ENCODE data around the gene AP3M1.

AP3M1 gene

GRCh38 chr10:74187237-74187636 lies 36.6 kb upstream of the AP3M1 start:
- Histone ChIP-seq H3K27me3 (ENCODE audit: insufficient read depth, low read length, poor library complexity, severe bottlenecking) (no peaks in the 10 kb centered on the region), H3K4me2 (ENCODE audit: low read depth, low read length, poor library complexity, severe bottlenecking) (peak overlapping the region; percentile 1), H3K79me2 (ENCODE audit: insufficient read depth, low read length) (peaks cover 77% of the 10 kb centered on the region), H3F3A (ENCODE audit: low read depth) (no peaks in the 10 kb centered on the region), H4K20me1 (ENCODE audit: insufficient read depth, low read length, poor library complexity, severe bottlenecking) (no peaks in the 10 kb centered on the region), H3K9ac (ENCODE audit: low read depth, low read length, poor library complexity, severe bottlenecking) (no peak overlapping the region), H3K9me3 (ENCODE audit: insufficient read depth, low read depth, low read length) (no peaks in the 10 kb centered on the region), H3K4me3 (ENCODE audit: low read length, poor library complexity, severe bottlenecking) (no peak overlapping the region), H3K4me1 (ENCODE audit: insufficient read depth, low read length, poor library complexity, severe bottlenecking) (peaks cover 24% of the 10 kb centered on the region), H3K9me2 (replicated peaks; ENCODE audit: low read depth, low read length) (no peaks in the 10 kb centered on the region), H2AFZ (ENCODE audit: low read length) (no peak overlapping the region), H3K36me3 (ENCODE audit: insufficient read depth, low read length) (no peaks in the 10 kb centered on the region)
- no peak for TF ChIP-seq CTCF (conservative IDR thresholded peaks at IDR 0.05; ENCODE audit: low read length)
- no peak for TF ChIP-seq EZH2phosphoT487 (IDR thresholded peaks at IDR 0.05; ENCODE audit: borderline replicate concordance)

GRCh38 chr10:74186678-74187077 lies 36.0 kb upstream of the AP3M1 start:
- no peaks in the 10 kb centered on the region for H4K20me1 ChIP-seq (ENCODE audit: insufficient read depth, low read length, poor library complexity, severe bottlenecking)
- no peak overlapping the region for H3K4me2 ChIP-seq (ENCODE audit: low read depth, low read length, poor library complexity, severe bottlenecking)
- no peak overlapping the region for H2AFZ ChIP-seq (ENCODE audit: low read length)
- H3K9me3 ChIP-seq (ENCODE audit: insufficient read depth, low read depth, low read length) = no peaks in the 10 kb centered on the region
- H3K79me2 ChIP-seq (ENCODE audit: insufficient read depth, low read length) = peaks cover 76% of the 10 kb centered on the region
- H3K4me3 ChIP-seq (ENCODE audit: low read length, poor library complexity, severe bottlenecking) = no peak overlapping the region
- H3K4me1 ChIP-seq (ENCODE audit: insufficient read depth, low read length, poor library complexity, severe bottlenecking) = peaks cover 27% of the 10 kb centered on the region
- TF ChIP-seq EZH2phosphoT487 (IDR thresholded peaks at IDR 0.05; ENCODE audit: borderline replicate concordance) (no peak), CTCF (conservative IDR thresholded peaks at IDR 0.05; ENCODE audit: low read length) (no peak)
- no peaks in the 10 kb centered on the region for H3K36me3 ChIP-seq (ENCODE audit: insufficient read depth, low read length)
- no peaks in the 10 kb centered on the region for H3K27me3 ChIP-seq (ENCODE audit: insufficient read depth, low read length, poor library complexity, severe bottlenecking)
- no peak overlapping the region for H3K9ac ChIP-seq (ENCODE audit: low read depth, low read length, poor library complexity, severe bottlenecking)
- no peaks in the 10 kb centered on the region for H3K9me2 ChIP-seq (replicated peaks; ENCODE audit: low read depth, low read length)
- H3F3A ChIP-seq (ENCODE audit: low read depth) = no peaks in the 10 kb centered on the region

GRCh38 chr10:74179111-74179710 lies 28.6 kb upstream of the AP3M1 start:
- peak overlapping the region; percentile 39 for H3K4me3 ChIP-seq (ENCODE audit: low read length, poor library complexity, severe bottlenecking)
- H3K79me2 ChIP-seq (ENCODE audit: insufficient read depth, low read length) = peaks cover 52% of the 10 kb centered on the region
- H3K36me3 ChIP-seq (ENCODE audit: insufficient read depth, low read length) = no peaks in the 10 kb centered on the region
- no peak overlapping the region for H3K9ac ChIP-seq (ENCODE audit: low read depth, low read length, poor library complexity, severe bottlenecking)
- H3K4me1 ChIP-seq (ENCODE audit: insufficient read depth, low read length, poor library complexity, severe bottlenecking) = peaks cover 48% of the 10 kb centered on the region
- 0 out of 2 replicates have a peak, but pooled peaks cover 8% of the 10 kb centered on the region for H3F3A ChIP-seq (ENCODE audit: low read depth)
- H3K4me2 ChIP-seq (ENCODE audit: low read depth, low read length, poor library complexity, severe bottlenecking) = peak overlapping the region; percentile 47
- no peaks in the 10 kb centered on the region for H3K27me3 ChIP-seq (ENCODE audit: insufficient read depth, low read length, poor library complexity, severe bottlenecking)
- no peak for TF ChIP-seq CTCF (conservative IDR thresholded peaks at IDR 0.05; ENCODE audit: low read length)
- no peak for TF ChIP-seq EZH2phosphoT487 (IDR thresholded peaks at IDR 0.05; ENCODE audit: borderline replicate concordance)
- no peak overlapping the region for H2AFZ ChIP-seq (ENCODE audit: low read length)
- H3K9me3 ChIP-seq (ENCODE audit: insufficient read depth, low read depth, low read length) = no peaks in the 10 kb centered on the region
- no peaks in the 10 kb centered on the region for H4K20me1 ChIP-seq (ENCODE audit: insufficient read depth, low read length, poor library complexity, severe bottlenecking)
- H3K9me2 ChIP-seq (replicated peaks; ENCODE audit: low read depth, low read length) = no peaks in the 10 kb centered on the region

Data from Loucy (cell line).